Ascending aorta (tissue), 2 donors: ENCODE data around the gene COL26A1. TPM values are rescaled to one million over a fixed set of nuclear protein-coding genes. Genes with fewer than 3 reads are reported as not detected.
A peak's percentile ranks its signal among the peaks of the same experiment; 100 is the strongest.

Source experiments
- DNase-seq, 2 donors: peaks; one replicate each; pipeline ENCODE4 v3.0.0-alpha.2; 2019; ENCODE audit warnings: low spot score in 2 of 2
- H3K27ac ChIP-seq, 2 donors: fragments of 200-600 bp; sonication (generic); one replicate each; pipeline ENCODE4 v1.5.1; 2016 to 2017; ENCODE audit warnings: mild to moderate bottlenecking in 1 of 2
- H3K27me3 ChIP-seq: fragments of 200-600 bp; sonication (generic); one replicate; pipeline ENCODE4 v1.5.1; 2017
- H3K36me3 ChIP-seq, 2 donors: fragments of 200-600 bp; sonication (generic); one replicate each; pipeline ENCODE4 v1.5.1; 2016
- H3K4me1 ChIP-seq, 2 donors: fragments of 200-600 bp; sonication (generic); one replicate each; pipeline ENCODE4 v1.5.1; 2016 to 2017; ENCODE audit warnings: mild to moderate bottlenecking in 1 of 2
- H3K4me3 ChIP-seq, 2 donors: fragments of 200-600 bp; sonication (generic); one replicate each; pipeline ENCODE4 v1.5.1; 2016 to 2017; ENCODE audit warnings: mild to moderate bottlenecking in 1 of 2
- H3K9me3 ChIP-seq, 2 donors: fragments of 200-600 bp; sonication (generic); one replicate each; pipeline ENCODE4 v1.5.1; 2016
- intact Hi-C: fragments of 100-400 bp; cut with DNase I; formaldehyde crosslinking; loops from one replicate; pipeline ENCODE4 v1.15.1; 2023
- total RNA-seq: library from RNA; depleted of rRNA; stranded (reverse); fragments of >200 nt; gene quantifications from one replicate; pipeline ENCODE4 v1.1.0, GENCODE V29; 2016
- TF ChIP-seq, protein P1 (sequence below), 3 experiments: fragments of 200-600 bp in 2 of 3; fragments of 450-650 bp in 1 of 3; sonication (generic) in 2 of 3; IDR thresholded peaks; one replicate each; pipeline ENCODE4 v1.5.1; 2016 to 2019; ENCODE audit warnings: antibody characterized with exemption in 3 of 3, mild to moderate bottlenecking in 1 of 3, moderate library complexity in 1 of 3

Gene COL26A1
- total RNA-seq, 1 donor from 2014 or later, result not detected

DNA sequence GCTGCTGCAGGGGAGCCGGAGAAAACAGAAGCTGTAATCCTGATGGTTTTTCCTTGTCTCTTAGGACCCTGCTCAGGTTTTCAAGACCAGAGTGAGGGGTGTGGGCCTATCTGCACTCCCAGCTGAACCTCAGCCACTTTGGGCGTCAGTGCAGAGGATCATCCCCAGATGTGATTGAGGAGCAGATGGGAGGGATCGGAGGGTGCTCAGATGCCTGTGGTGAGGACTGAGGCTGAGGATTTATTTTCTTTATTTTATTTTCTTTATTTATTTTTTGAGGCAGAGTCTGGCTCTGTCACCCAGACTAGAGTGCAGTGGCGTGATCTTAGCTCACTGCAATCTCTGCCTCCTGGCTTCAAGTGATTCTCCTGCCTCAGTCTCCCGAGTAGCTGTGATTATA is 13.9 kb downstream of the COL26A1 start:
- intact Hi-C loops, result no loop called here
- Histone ChIP-seq H3K9me3 (no peaks in the 10 kb centered on the region), H3K27ac (no peak overlapping the region), H3K4me3 (no peak overlapping the region), H3K4me1 (no peaks in the 10 kb centered on the region), H3K27me3 (no peaks in the 10 kb centered on the region), H3K36me3 (no peaks in the 10 kb centered on the region)
- TF ChIP-seq, protein P1, sequence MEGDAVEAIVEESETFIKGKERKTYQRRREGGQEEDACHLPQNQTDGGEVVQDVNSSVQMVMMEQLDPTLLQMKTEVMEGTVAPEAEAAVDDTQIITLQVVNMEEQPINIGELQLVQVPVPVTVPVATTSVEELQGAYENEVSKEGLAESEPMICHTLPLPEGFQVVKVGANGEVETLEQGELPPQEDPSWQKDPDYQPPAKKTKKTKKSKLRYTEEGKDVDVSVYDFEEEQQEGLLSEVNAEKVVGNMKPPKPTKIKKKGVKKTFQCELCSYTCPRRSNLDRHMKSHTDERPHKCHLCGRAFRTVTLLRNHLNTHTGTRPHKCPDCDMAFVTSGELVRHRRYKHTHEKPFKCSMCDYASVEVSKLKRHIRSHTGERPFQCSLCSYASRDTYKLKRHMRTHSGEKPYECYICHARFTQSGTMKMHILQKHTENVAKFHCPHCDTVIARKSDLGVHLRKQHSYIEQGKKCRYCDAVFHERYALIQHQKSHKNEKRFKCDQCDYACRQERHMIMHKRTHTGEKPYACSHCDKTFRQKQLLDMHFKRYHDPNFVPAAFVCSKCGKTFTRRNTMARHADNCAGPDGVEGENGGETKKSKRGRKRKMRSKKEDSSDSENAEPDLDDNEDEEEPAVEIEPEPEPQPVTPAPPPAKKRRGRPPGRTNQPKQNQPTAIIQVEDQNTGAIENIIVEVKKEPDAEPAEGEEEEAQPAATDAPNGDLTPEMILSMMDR (IDR thresholded peaks at IDR 0.05), result no peak
- no peak for DNase-seq

DNA sequence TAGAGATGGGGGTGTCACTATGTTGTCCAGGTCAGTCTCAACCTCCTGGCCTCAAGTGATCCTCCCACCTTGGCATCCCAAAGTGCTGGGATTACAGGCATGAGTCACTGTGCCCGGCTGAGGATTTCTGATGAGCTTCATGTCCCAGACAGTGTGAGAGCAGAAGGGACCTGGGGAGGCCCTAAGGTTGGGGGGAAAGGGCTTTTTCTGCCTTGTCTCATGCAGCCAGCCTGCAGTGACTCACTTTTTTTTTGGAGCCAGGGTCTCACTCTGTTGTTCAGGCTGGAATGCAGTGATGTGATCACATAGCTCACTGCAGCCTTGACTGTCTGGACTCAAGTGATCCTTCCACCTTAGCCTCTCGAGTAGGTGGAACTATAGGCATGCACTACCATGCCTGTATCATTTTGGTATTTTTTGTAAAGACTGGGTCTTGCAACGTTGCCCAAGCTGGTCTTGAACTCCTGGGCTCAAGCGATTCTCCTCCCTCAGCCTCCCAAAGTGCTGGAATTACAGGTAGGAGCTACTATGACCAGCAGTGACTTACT is 14.6 kb downstream of the COL26A1 start:
- DNase-seq, result no peak
- H3K4me3 ChIP-seq, result no peak overlapping the region
- H3K4me1 ChIP-seq, result no peaks in the 10 kb centered on the region
- H3K27ac ChIP-seq, result no peak overlapping the region
- intact Hi-C loops, result no loop called here
- H3K27me3 ChIP-seq, result no peaks in the 10 kb centered on the region
- TF ChIP-seq, protein P1 (IDR thresholded peaks at IDR 0.05), result no peak
- H3K9me3 ChIP-seq, result no peaks in the 10 kb centered on the region
- no peaks in the 10 kb centered on the region for H3K36me3 ChIP-seq

DNA sequence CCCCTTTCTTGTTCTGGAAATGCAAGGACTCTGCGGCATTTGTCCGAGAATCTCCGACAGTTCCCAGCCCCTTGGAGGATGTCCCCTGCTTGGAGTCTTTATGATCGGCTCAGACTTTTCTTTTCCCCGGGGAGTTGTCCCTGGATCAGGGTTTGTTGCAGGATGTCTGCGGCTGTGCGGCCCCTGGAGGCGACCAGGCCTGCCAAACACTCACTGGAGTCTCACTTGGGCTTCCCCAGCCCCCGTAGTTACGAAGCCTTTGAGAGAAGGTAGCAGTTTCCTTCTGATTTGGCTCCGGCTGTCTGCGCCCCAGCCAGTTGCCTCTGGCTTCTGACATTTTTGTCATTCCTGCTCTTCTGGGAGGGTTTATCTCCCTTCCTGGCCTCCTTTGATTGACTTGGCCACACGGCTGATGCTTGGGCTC is 16.1 kb downstream of the COL26A1 start:
- no peak for DNase-seq
- intact Hi-C loops, result no loop called here
- H3K27ac ChIP-seq, result no peak overlapping the region
- no peaks in the 10 kb centered on the region for H3K4me1 ChIP-seq
- H3K27me3 ChIP-seq, result no peaks in the 10 kb centered on the region
- no peaks in the 10 kb centered on the region for H3K9me3 ChIP-seq
- H3K36me3 ChIP-seq, result no peaks in the 10 kb centered on the region
- H3K4me3 ChIP-seq, result peak overlapping the region in 1 of 2 donors; percentile 22
- TF ChIP-seq, protein P1 (IDR thresholded peaks at IDR 0.05), result no peak

GRCh38 chr7:101379302-101379701 is 16.6 kb downstream of the COL26A1 start:
- TF ChIP-seq, protein P1 (IDR thresholded peaks at IDR 0.05), result no peak
- Histone ChIP-seq H3K36me3 (no peaks in the 10 kb centered on the region), H3K9me3 (no peaks in the 10 kb centered on the region), H3K27me3 (no peaks in the 10 kb centered on the region), H3K27ac (no peak overlapping the region), H3K4me3 (no peak overlapping the region), H3K4me1 (no peaks in the 10 kb centered on the region)
- intact Hi-C loops, result no loop called here
- no peak for DNase-seq

DNA sequence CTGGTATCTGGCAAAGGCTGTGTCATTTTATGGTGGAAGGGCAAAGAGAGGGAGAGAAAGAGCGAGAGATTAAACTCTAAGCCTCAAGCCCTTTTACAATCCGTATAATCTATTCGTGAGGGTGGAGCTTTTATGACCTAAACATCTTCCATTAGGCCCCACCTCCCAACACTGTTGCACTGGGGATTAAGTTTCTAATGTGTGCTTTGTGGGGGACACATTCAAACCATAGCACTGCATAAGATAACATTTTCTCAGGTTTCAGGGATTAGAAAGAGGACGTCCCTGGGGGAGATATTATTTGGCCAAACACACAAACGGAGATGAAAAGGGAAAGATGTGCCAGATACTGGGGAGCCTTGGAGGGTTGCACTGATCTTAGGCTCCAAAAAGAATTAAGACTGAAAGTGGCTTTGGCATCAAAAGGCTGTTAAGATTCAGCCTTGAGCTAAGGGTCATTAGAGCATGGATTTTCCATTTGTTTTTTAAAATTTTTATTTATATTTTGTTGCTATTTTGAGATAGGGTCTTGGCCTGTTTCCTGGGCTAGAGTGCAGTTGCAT is 19.0 kb downstream of the COL26A1 start:
- Histone ChIP-seq H3K9me3 (no peaks in the 10 kb centered on the region), H3K36me3 (no peaks in the 10 kb centered on the region), H3K27me3 (no peaks in the 10 kb centered on the region), H3K4me1 (no peaks in the 10 kb centered on the region), H3K4me3 (no peak overlapping the region), H3K27ac (no peak overlapping the region)
- DNase-seq, result no peak
- intact Hi-C loops, result no loop called here
- TF ChIP-seq, protein P1 (IDR thresholded peaks at IDR 0.05), result no peak
